ENCODE measurements around the gene TYSND1.
A peak's percentile ranks its signal among the peaks of the same experiment; 100 is the strongest.
"Not testable (repeated sequence)": the region's sequence is repeated elsewhere in the genome, so short reads cannot be mapped to it uniquely, and the experiment has no call there.

Gene TYSND1

DNA sequence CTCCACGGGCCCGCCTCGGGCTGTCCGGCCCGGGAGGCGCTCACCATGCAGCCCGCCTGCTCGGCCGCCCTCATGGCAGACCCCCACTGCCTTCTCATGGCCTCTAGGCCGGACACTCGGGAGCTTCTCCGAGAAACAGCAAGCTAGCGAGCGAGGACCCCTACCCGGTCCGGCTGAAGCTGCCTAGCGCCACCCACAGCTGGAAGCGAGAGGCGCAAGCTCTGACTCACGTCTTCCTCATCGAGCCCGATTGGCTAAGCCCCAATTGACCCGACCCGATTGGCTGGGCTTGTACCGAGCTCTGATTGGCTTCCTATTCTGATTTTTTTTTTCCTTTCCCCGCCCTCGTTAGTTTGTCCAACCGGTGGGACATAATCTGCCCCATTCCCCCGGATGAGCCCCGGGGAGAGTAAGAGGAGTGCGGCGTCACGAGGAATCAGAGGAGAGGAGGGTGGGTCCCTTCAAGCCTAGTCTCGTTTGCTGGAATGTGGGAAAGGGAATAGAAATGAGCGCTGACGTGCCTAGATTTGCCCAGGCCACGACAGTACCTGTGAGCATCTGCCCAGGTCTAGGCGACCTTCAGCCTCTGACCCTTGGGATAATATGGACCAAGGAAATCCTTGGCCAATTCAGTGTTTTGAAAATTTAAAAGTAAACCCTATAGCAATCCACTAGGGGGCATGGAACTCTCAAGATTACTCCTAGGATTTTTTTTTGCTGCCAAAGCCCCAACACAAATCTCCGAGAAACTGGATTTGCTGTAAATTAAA lies at the start of gene TYSND1:
TYSND1 (minus strand) TSS at position 212 of the 770 bp plus-strand sequence; CDS start at position 98, 114 bp downstream.
- DNase-seq (ENCODE audit: low read depth): peak; percentile 84

DNA sequence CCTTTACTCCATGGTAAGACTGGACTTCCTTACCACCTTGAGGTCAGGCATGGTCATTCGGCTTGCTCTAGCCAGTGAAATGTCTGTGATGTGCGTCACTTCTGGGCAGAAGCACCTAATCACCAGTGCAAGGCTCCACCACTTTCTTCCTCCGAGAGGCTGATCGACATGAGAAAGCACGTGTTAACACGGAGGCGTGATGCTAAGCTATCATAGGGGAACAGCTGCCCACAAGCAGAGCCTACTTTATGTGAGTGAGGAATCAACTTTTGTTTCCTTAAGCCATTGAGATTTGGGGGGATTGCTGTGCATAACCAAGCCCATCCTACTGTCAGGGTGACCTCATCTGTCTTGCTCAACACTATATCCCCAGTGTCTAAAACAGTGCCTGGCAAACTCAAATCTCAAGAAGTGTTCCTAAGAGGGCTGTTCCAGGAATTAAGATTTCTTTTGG lies 46.9 kb upstream of the TYSND1 start:
- no peak for DNase-seq (ENCODE audit: low read depth)

- DNase-seq (ENCODE audit: low read depth): no peak
These were observed 45.9 kb upstream of the TYSND1 start for GRCh38 chr10:70192326-70192968.

DNA sequence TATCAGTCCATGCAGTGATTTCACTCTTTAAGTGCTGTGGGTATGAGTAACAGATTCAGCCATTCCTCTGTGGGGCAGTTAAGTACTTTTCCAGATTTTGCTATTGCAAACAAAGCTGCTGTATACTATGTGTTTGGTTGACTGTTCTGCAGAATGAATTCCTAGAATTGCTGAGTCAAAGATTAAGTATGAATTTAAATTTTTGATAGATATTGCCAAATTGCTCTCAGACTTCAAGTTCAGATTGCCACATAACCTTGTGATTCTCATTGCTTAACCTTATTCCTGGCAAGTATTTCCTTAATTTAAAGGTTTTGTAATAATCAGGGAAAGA lies 45.4 kb upstream of the TYSND1 start:
- no peak for DNase-seq (ENCODE audit: low read depth)

DNA sequence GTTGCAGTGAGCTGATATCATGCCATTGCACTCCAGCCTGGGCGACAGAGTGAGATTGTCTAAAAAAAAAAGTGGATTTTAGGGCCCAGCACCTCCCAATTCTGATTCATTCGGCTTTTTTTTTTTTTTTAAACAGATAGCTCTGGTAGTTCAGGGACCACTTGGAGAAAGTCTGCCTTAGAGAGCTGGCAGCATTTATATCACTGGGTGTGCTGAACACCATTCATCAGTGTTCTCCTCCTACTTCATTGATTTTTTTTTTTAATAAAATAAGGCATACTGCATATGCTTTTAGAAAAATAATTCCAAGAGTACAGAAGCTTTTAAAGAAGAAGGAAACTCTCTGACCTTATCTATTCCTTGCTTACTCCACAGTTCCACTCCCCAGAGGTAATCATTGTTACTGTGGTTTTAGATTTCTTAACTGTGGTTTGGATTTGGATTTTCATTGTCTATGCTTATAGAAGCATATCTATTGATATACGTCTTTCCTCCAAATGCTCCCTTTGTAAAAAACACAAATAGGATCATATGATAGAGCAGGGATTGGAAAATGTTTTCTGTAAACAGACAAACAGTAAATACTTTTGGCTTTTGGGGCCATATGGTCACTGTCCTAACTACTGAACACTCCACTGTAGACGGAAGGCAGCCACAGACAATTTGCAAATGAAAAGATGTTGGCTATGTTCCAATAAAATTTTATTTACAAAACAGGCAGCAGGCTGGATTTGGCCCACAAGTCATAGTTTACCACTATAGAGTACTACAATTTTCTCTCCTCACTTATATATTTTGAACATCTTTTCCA lies 44.9 kb upstream of the TYSND1 start:
- DNase-seq (ENCODE audit: low read depth): no peak

GRCh38 chr10:70190581-70190980 lies 44.1 kb upstream of the TYSND1 start:
- no peak for DNase-seq (ENCODE audit: low read depth)

DNA sequence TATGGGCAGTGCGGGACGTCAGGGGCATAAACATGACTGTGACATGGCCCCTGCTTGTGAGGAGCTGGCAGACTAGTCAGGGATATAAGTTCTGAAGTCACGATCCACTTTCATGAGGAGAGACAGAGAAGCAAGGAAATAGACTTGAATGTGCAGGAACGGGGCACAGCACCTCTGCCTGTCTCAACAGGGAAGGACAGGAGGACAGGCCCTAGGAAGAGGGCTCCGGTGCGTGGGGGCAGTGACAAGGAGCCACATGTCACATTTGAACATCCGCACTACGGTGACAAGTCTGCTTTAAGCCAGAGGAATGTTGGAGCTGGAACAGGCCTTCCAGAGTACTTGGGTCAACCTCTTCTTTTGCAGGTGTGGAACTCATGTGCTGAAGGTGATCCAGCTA lies 43.6 kb upstream of the TYSND1 start:
- DNase-seq (ENCODE audit: low read depth): no peak

DNA sequence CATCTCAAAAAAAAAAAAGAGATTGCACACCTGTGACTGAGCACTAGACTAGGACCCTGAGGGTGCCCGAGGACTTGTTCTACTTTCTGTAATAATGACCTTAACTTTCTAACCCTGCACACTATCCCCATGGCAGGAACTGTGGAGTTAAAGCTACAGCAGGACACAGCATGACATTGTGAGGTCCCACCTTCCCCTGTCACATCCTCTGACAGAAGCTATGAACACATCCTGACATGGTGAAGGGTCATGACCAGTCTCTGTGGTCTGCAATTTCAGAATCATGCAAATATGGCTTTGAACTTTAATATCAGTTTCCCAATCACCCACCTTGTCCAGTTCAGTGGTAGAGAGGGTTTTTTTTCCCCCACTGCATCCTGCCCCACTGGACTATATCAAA lies 42.3 kb upstream of the TYSND1 start:
- DNase-seq (ENCODE audit: low read depth): no peak

DNA sequence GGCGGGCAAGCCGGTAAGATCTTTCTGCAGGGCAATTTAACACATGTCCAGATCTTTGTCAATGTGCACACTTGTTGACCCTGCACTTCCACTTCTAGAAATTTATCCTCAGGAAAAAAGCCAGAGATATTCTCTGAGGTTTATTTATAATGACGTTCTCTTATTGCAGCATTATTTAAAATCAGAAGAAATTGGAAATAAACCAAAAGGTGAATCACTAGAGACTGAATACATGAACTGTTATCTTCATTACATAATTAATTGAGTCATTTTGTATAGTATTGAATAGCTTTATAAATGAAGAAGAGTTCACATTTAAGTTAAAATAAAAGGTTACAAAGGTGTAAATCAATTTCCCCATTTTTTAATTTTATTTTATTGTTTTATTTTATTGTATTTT lies 40.1 kb upstream of the TYSND1 start:
- no peak for DNase-seq (ENCODE audit: low read depth)

- DNase-seq (ENCODE audit: low read depth): no peak
These were observed 39.6 kb upstream of the TYSND1 start for GRCh38 chr10:70186090-70186489.

GRCh38 chr10:70183304-70183703 lies 36.8 kb upstream of the TYSND1 start:
- DNase-seq (ENCODE audit: low read depth): no peak

GRCh38 chr10:70179209-70179608 lies 32.7 kb upstream of the TYSND1 start:
- DNase-seq (ENCODE audit: low read depth): not testable (repeated sequence)

GRCh38 chr10:70178139-70178725 lies 31.7 kb upstream of the TYSND1 start:
- no peak for DNase-seq (ENCODE audit: low read depth)

DNA sequence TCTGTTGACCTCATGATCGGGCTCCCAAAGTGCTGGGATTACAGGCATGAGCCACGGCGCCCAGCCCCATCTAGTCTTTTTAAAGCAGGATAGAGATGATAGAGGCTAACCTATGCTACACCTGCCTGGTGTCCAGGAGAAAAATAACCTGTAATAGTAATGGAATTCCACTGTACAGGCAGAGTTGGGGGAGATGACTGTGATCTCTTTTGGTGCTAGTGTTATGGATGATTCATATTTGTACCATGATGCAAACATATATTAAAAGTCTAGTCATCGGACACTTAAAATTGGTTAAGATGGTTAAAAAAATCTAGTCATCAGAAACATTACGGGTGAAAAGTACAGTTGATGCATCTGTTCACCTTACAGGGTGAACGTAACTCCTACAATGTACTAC lies 29.9 kb upstream of the TYSND1 start:
- DNase-seq (ENCODE audit: low read depth): no peak

- no peak for DNase-seq (ENCODE audit: low read depth)
These were observed 29.0 kb upstream of the TYSND1 start for GRCh38 chr10:70175516-70175915.

GRCh38 chr10:70174058-70174741 lies 27.7 kb upstream of the TYSND1 start:
- DNase-seq (ENCODE audit: low read depth): no peak

DNA sequence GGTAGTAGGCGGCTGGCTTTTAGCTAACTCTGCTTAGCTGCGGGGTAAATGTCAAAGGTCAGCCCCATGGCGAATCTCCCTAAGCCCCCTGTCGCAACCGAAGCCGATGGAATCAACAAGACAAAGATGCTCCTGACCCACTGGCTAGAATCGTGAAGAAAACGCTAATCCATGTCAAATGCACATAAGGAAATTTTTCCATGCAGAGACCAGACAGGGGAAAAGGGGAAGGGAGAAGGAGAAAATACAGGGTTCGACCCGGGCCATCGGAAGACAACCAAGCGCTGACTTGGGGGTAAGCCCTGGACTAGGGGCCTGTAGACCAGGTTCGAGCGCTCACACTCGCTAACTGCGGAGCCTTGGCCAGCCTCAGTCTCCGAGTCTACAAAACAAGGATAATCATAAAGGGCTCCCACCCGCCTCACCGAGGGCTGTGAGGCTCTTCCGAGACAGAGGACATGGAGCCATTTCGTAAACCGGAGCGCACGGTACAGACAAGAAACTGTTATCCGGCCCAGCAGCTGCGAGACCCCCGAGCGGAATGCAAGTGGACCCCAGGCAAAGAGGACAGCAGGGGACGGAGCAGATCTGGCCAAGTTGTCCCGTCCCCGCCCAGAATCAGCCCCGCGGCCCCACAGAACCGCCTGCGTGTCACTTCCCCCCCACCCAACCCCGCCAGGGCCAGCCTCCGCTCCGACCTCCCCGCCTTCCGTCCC lies 23.3 kb upstream of the TYSND1 start:
- DNase-seq (ENCODE audit: low read depth): no peak

- DNase-seq (ENCODE audit: low read depth): no peak
These were observed 22.5 kb upstream of the TYSND1 start for GRCh38 chr10:70169011-70169410.

DNA sequence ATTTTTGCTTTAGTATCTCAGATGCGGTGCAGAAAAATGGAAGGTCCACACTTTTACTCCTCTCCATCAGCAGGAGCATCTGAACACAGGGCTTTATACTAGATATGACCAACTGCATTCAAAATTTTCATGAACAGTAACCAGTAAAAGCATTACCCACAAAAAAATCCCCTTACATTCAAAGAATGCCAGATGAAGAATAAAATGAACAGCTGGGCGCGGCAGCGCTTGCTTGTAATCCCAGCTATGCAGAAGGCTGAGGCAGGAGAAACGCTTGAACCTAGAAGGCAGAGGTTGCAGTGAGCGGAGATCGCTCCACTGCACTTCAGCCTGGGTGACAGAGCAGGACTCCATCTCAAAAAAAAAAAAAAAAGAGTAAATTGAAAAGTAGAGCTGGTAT lies 20.7 kb upstream of the TYSND1 start:
- no peak for DNase-seq (ENCODE audit: low read depth)

GRCh38 chr10:70166394-70166793 lies 19.9 kb upstream of the TYSND1 start:
- DNase-seq (ENCODE audit: low read depth): no peak

DNA sequence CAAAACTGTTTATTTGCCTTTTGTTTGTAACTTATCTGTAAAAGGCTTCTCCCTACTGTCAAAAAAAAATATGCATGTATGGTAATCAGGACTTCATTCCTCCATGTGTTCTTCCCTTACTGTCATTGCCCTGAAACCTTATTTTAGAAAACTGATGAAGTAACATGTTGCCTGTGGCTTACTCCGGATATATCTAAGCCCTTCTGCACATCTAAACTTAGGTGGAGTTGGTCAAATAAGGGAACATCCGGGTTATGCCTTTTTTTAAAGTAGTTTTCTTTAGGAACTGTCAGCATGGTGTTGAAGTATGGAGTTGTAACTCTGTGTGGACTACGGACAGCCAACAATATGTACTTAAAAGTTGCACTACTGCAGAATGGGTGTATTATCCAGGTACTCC lies 17.7 kb upstream of the TYSND1 start:
- DNase-seq (ENCODE audit: low read depth): no peak

Data from stimulated activated CD8-positive, alpha-beta memory T cell treated with anti-CD3 and anti-CD28 coated beads, Interleukin-15, amount 100 ng/mL, for 1 hour (primary cell).